OCI-LY7 (cell line): Measurements from ENCODE around the gene RSAD1.

Source experiments
- CTCF ChIP-seq: fragments of 200-600 bp; sonication (generic); conservative IDR thresholded peaks from 2 replicates; pipeline ENCODE4 v1.5.1; 2014; ENCODE audit warnings: mild to moderate bottlenecking, antibody characterized with exemption, low read length, moderate library complexity, mixed read lengths
- EZH2phosphoT487 ChIP-seq: fragments of 200-600 bp; sonication (generic); IDR thresholded peaks from 2 replicates; pipeline ENCODE4 v1.6.1; 2018; ENCODE audit warnings: low read depth, borderline replicate concordance, mild to moderate bottlenecking, mixed run types, antibody characterized with exemption, low read length, moderate library complexity, mixed read lengths

- no peak for TF ChIP-seq CTCF
- no peak for TF ChIP-seq EZH2phosphoT487
Measured at GRCh38 chr17:50514388-50514787, 35.7 kb downstream of the RSAD1 start.
